ENCODE data around the gene GDAP1L1. TPM values are rescaled to one million over a fixed set of nuclear protein-coding genes. Genes with fewer than 3 reads are reported as not detected.

GDAP1L1 gene
- total and polyA plus RNA-seq, 2 of the 4 experiments (the other 2 are of a cell fraction): not detected

GRCh38 chr20:44282192-44282591 lies 35.1 kb downstream of the GDAP1L1 start:
- Histone ChIP-seq H2BK5ac (ENCODE audit: low read depth, low read length, poor library complexity, severe bottlenecking) (no peak overlapping the region), H3K14ac (replicated peaks; ENCODE audit: low read depth, low read length) (no peak overlapping the region), H4K20me1 (ENCODE audit: insufficient read depth, low read length) (no peaks in the 10 kb centered on the region), H3K4me1 (ENCODE audit: control insufficient read depth, insufficient read depth, low read length) (peaks cover 4% of the 10 kb centered on the region), H4K8ac (ENCODE audit: low read depth in 2 of 2, low read length in 2 of 2) (no peak overlapping the region), H3K27me3 (ENCODE audit: control insufficient read depth, insufficient read depth, low read length) (no peaks in the 10 kb centered on the region), H2AK9ac (replicated peaks; ENCODE audit: low read depth, low read length, poor library complexity) (no peak overlapping the region), H3K79me1 (ENCODE audit: low read depth in 1 of 2, low read length in 2 of 2) (no peaks in the 10 kb centered on the region), H2AFZ (replicated peaks; ENCODE audit: low read length, poor library complexity) (no peak overlapping the region), H4K5ac (ENCODE audit: low read depth, low read length) (no peak overlapping the region), H2AK5ac (ENCODE audit: low read depth, low read length) (no peak overlapping the region), H3K9me3 (ENCODE audit: control insufficient read depth, insufficient read depth, low read length) (no peaks in the 10 kb centered on the region), H3K4me2 (ENCODE audit: low read depth, low read length) (no peak overlapping the region), H4K91ac (ENCODE audit: insufficient read depth, low read depth, low read length) (no peak overlapping the region), H3K9me1 (ENCODE audit: insufficient read depth, low read length) (no peaks in the 10 kb centered on the region), H2BK120ac (ENCODE audit: low read depth, low read length) (no peak overlapping the region), H3K9ac (ENCODE audit: low read depth, low read length) (no peak overlapping the region), H2BK20ac (ENCODE audit: low read depth, low read length) (no peak overlapping the region), H3K56ac (ENCODE audit: extremely low read depth, insufficient read depth, low read length) (no peak overlapping the region), H3K27ac (ENCODE audit: insufficient read depth, low read length) (no peak overlapping the region), H2BK15ac (ENCODE audit: low read depth, low read length) (no peak overlapping the region), H3K4me3 (ENCODE audit: insufficient read depth, low read depth, low read length) (no peak overlapping the region), H3K23ac (ENCODE audit: low read depth, low read length) (no peak overlapping the region), H3K36me3 (ENCODE audit: control insufficient read depth, insufficient read depth, low read length) (no peaks in the 10 kb centered on the region), H3K18ac (ENCODE audit: low read depth, low read length) (no peak overlapping the region), H3K4ac (ENCODE audit: low read depth, low read length) (no peak overlapping the region)
- intact Hi-C loops (cut with micrococcal nuclease): no loop called here
- no peak for ATAC-seq (ENCODE audit: low read depth)
- ChIA-PET CTCF (interaction anchor here (0.9 kb wide), 1 partner anchor 17 kb away, joined by 6 read pairs; no protein-coding TSS in a partner anchor), POLR2A (ENCODE audit: unreplicated experiment) (no interaction called here)
- dilution Hi-C loops (cut with HindIII; ENCODE audit: low sequenced_read_pairs, unreplicated experiment): no loop called here
- no peak for TF ChIP-seq RCOR1 (IDR thresholded peaks at IDR 0.05; ENCODE audit: insufficient replicate concordance, low read length)
- TF ChIP-seq CHD1 (IDR thresholded peaks at IDR 0.05; ENCODE audit: low read depth, low read length): no peak
- no peak for TF ChIP-seq MXI1 (IDR thresholded peaks at IDR 0.05; ENCODE audit: borderline replicate concordance, low read depth, low read length)
- TF ChIP-seq, protein P1, sequence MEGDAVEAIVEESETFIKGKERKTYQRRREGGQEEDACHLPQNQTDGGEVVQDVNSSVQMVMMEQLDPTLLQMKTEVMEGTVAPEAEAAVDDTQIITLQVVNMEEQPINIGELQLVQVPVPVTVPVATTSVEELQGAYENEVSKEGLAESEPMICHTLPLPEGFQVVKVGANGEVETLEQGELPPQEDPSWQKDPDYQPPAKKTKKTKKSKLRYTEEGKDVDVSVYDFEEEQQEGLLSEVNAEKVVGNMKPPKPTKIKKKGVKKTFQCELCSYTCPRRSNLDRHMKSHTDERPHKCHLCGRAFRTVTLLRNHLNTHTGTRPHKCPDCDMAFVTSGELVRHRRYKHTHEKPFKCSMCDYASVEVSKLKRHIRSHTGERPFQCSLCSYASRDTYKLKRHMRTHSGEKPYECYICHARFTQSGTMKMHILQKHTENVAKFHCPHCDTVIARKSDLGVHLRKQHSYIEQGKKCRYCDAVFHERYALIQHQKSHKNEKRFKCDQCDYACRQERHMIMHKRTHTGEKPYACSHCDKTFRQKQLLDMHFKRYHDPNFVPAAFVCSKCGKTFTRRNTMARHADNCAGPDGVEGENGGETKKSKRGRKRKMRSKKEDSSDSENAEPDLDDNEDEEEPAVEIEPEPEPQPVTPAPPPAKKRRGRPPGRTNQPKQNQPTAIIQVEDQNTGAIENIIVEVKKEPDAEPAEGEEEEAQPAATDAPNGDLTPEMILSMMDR (conservative IDR thresholded peaks at IDR 0.05; ENCODE audit: low read depth, low read length): no peak
- TF ChIP-seq, protein P2, sequence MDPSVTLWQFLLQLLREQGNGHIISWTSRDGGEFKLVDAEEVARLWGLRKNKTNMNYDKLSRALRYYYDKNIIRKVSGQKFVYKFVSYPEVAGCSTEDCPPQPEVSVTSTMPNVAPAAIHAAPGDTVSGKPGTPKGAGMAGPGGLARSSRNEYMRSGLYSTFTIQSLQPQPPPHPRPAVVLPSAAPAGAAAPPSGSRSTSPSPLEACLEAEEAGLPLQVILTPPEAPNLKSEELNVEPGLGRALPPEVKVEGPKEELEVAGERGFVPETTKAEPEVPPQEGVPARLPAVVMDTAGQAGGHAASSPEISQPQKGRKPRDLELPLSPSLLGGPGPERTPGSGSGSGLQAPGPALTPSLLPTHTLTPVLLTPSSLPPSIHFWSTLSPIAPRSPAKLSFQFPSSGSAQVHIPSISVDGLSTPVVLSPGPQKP (IDR thresholded peaks at IDR 0.05; ENCODE audit: borderline replicate concordance, low read depth, low read length): no peak
- no peak for TF ChIP-seq NFE2L2 (IDR thresholded peaks at IDR 0.05; ENCODE audit: low read depth, low read length)
- no peak for TF ChIP-seq RFX5 (IDR thresholded peaks at IDR 0.05; ENCODE audit: low read depth, low read length)
- no peak for TF ChIP-seq SMC3 (IDR thresholded peaks at IDR 0.05; ENCODE audit: low read depth, low read length)
- TF ChIP-seq USF2 (IDR thresholded peaks at IDR 0.05; ENCODE audit: low read depth, low read length): no peak
- no peak for TF ChIP-seq BHLHE40 (IDR thresholded peaks at IDR 0.05; ENCODE audit: low read depth, low read length)
- no peak for TF ChIP-seq CEBPB (IDR thresholded peaks at IDR 0.05; ENCODE audit: low read depth, low read length)
- no peak for TF ChIP-seq MAZ (IDR thresholded peaks at IDR 0.05; ENCODE audit: borderline replicate concordance, low read depth, low read length)
- no peak for TF ChIP-seq POLR2A (IDR thresholded peaks at IDR 0.05; ENCODE audit: low read depth, low read length)
- no peak for TF ChIP-seq MAFK (IDR thresholded peaks at IDR 0.05; ENCODE audit: low read depth, low read length)
- no peak for TF ChIP-seq RAD21 (IDR thresholded peaks at IDR 0.05; ENCODE audit: low read length)
- BruUV-seq (replicated peaks): no TSS peak
- DNase-seq: no peak
- no CpG with 5 or more reads among the region's 3 CpGs for WGBS, 2 experiments (ENCODE audit: extremely low coverage in 2 of 2, insufficient read length in 1 of 2)
- in situ Hi-C loops (cut with MboI; ENCODE audit: low sequenced_read_pairs): no loop called here
